Measurements from ENCODE around the gene CD52.

CD52 gene

GRCh38 chr1:26281091-26281958 lies 36.4 kb upstream of the CD52 start:
- peak overlapping the region; percentile 79 to 86 for H3K4me3 ChIP-seq (replicated peaks in 1 of 2; ENCODE audit: low read depth in 2 of 2, low read length in 2 of 2)
- peak in 1 of 2 donors; percentile 26 for DNase-seq (ENCODE audit: low read depth in 2 of 2)
- no peak for TF ChIP-seq CTCF (IDR thresholded peaks at IDR 0.05; ENCODE audit: low read depth, low read length)

GRCh38 chr1:26281971-26282370 lies 35.8 kb upstream of the CD52 start:
- TF ChIP-seq CTCF (IDR thresholded peaks at IDR 0.05; ENCODE audit: low read depth, low read length) = no peak
- peak in 1 of 2 donors; percentile 51 for DNase-seq (ENCODE audit: low read depth in 2 of 2)
- peak overlapping the region; percentile 8 to 86 for H3K4me3 ChIP-seq (replicated peaks in 1 of 2; ENCODE audit: low read depth in 2 of 2, low read length in 2 of 2)

- no peak for DNase-seq (ENCODE audit: low read depth in 2 of 2)
- no peak for TF ChIP-seq CTCF (IDR thresholded peaks at IDR 0.05; ENCODE audit: low read depth, low read length)
- no peak overlapping the region for H3K4me3 ChIP-seq (replicated peaks in 1 of 2; ENCODE audit: low read depth in 2 of 2, low read length in 2 of 2)
Measured at GRCh38 chr1:26282401-26282918, 35.3 kb upstream of the CD52 start.

GRCh38 chr1:26283279-26283853 lies 34.4 kb upstream of the CD52 start:
- no peak for DNase-seq (ENCODE audit: low read depth in 2 of 2)
- no peak for TF ChIP-seq CTCF (IDR thresholded peaks at IDR 0.05; ENCODE audit: low read depth, low read length)
- no peak overlapping the region for H3K4me3 ChIP-seq (replicated peaks in 1 of 2; ENCODE audit: low read depth in 2 of 2, low read length in 2 of 2)

- H3K4me3 ChIP-seq (replicated peaks in 1 of 2; ENCODE audit: low read depth in 2 of 2, low read length in 2 of 2) = no peak overlapping the region
- TF ChIP-seq CTCF (IDR thresholded peaks at IDR 0.05; ENCODE audit: low read depth, low read length) = no peak
- no peak for DNase-seq (ENCODE audit: low read depth in 2 of 2)
Measured at GRCh38 chr1:26283871-26284596, 33.7 kb upstream of the CD52 start.

GRCh38 chr1:26284597-26285347 lies 33.0 kb upstream of the CD52 start:
- peak; percentile 89 to 92 for DNase-seq (ENCODE audit: low read depth in 2 of 2)
- TF ChIP-seq CTCF (IDR thresholded peaks at IDR 0.05; ENCODE audit: low read depth, low read length) = peak; percentile 89
- no peak overlapping the region for H3K4me3 ChIP-seq (replicated peaks in 1 of 2; ENCODE audit: low read depth in 2 of 2, low read length in 2 of 2)

Data from cardiac fibroblast (primary cell).